HFF-Myc (cell line): ENCODE measurements around the gene FOSL1.

Experiments used
- DNase-seq: peaks from one replicate; pipeline ENCODE4 v3.0.0-alpha.2; 2011; ENCODE audit warnings: low read depth; ENCODE audit errors: extremely low read depth
- H3K4me3 ChIP-seq: replicated peaks from 2 replicates; pipeline ENCODE4 v1.5.1; 2011; ENCODE audit warnings: low read depth, mild to moderate bottlenecking, control low read depth, low read length
- TF ChIP-seq, protein P1 (sequence below): IDR thresholded peaks from 2 replicates; pipeline ENCODE4 v1.5.1; 2012; ENCODE audit warnings: mild to moderate bottlenecking, low read depth, low read length, control low read depth; ENCODE audit errors: missing control alignments

The FOSL1 gene

DNA sequence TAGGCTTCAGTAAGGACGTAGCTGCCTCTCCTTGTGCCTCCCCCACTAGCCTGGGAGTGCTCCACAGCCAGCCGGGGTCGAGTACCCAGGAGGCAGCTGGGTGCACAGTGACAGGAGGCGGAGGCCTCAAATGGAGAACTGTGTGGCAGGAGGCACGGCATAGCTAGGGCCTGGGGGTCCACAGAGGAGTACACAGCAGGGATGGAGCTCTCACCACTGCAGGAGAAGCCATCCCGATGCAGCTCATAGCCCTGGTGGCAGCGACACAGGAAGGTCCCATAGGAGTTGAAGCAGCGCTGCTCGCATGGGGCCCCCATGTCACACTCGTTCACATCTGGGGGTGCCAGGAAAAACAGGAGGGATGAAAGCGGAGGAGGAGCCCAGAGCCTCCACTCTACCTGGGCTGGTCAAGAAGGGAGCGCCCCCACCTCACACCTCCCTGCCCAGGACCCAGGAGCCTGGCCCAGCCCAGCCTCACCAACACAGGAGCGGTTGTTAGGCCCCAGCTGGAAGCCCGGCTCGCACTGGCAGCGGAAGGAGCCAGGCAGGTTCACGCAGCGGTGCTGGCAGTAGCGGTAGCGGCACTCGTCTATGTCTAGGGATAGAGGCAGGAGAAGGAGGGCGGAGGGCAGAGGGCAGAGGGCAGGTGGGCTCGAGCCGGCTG lies 30.4 kb downstream of the FOSL1 start:
- TF ChIP-seq, protein P1, sequence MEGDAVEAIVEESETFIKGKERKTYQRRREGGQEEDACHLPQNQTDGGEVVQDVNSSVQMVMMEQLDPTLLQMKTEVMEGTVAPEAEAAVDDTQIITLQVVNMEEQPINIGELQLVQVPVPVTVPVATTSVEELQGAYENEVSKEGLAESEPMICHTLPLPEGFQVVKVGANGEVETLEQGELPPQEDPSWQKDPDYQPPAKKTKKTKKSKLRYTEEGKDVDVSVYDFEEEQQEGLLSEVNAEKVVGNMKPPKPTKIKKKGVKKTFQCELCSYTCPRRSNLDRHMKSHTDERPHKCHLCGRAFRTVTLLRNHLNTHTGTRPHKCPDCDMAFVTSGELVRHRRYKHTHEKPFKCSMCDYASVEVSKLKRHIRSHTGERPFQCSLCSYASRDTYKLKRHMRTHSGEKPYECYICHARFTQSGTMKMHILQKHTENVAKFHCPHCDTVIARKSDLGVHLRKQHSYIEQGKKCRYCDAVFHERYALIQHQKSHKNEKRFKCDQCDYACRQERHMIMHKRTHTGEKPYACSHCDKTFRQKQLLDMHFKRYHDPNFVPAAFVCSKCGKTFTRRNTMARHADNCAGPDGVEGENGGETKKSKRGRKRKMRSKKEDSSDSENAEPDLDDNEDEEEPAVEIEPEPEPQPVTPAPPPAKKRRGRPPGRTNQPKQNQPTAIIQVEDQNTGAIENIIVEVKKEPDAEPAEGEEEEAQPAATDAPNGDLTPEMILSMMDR, result no peak
- H3K4me3 ChIP-seq, result no peak overlapping the region

DNA sequence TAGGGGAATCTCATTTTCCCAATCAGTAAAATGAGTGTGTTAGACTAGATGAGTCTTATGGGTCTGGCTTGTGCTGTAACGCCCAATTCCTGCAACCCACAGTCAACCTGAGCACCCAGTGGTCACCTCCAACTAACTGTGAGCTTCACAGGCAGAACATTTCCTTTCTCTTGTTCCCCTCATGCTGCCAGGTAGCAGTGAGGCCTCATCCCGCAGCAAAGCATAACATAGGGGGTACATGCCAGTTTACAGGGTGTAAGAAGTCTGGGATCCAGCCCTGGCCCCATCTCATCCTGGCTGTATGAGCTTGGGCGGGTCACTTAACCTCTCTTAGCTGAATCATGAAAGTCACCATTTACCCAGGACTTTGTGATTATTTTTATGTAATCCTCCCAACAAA lies 31.3 kb downstream of the FOSL1 start:
- no peak overlapping the region for H3K4me3 ChIP-seq
- DNase-seq, result no peak
- TF ChIP-seq, protein P1, result no peak

More for the DNA sequence above, 30.4 kb downstream of the FOSL1 start:
- no peak for DNase-seq

DNA sequence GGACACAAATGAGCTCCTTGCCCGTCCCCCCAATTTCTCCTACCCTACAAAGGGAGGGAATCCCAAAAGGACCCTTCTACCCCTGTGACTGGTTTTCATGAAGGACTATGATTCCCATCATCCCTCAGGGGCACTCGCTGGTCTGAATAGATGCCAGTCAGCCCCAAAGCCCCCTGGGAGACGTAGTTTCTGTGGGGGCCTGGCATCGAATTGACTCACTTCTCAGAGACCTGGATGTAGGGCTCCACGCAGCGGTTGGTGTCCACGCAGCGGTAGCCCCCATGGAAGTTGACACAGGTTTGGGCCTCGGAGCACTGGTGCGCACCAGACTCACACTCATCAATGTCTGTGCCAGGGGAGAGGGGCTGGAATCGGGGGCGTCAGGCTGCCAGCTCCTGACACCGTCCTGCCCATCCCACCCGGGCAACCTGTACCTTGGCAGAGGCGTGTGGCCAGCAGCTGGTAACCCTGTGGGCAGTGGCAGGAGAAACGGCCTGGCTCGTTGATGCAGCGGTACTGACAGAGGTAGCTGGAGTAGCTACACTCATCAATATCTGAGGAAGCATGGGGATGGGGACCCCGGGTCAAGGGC lies 32.0 kb downstream of the FOSL1 start:
- no peak for DNase-seq
- TF ChIP-seq, protein P1, result no peak

DNA sequence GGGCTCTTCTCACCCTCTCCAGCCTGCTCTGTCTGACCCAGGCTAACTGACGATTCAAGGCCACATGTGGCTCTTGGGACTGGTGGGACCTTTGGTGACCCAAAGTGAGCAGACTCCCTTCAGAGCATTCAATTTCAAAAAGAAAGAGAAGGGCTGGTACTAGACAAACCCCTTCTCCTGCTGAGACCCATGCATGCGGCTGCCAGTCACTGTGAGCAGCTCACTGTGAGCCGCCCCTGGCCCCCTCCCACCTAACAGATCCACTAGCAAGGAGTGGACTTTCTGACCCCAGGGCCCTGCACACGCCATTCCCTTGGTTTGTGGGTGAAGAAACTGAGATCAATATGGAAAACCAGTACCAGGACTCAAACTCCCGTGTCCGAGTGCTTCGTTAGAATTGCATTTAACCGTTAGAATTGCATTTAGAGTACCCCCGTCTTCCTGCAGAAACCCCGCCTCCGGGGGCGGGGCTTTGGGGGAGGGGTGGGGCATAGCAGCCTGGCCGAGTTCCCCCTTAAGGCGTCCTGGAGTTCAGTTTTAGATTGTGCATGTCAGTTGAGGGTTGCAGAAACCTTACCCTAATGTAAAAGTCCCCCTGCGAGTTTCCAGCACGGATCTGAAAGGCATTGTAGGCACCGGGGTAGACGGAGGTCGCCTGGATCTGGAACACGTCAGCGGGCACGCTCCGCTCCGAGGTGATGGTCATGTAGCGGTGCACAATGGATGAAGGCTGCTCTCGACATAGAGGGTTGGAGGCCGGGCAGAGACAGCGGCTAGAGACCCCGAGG lies 32.7 kb downstream of the FOSL1 start:
- TF ChIP-seq, protein P1, result no peak
- no peak for DNase-seq
- no peak overlapping the region for H3K4me3 ChIP-seq

More for the DNA sequence above, 32.0 kb downstream of the FOSL1 start:
- H3K4me3 ChIP-seq, result no peak overlapping the region

DNA sequence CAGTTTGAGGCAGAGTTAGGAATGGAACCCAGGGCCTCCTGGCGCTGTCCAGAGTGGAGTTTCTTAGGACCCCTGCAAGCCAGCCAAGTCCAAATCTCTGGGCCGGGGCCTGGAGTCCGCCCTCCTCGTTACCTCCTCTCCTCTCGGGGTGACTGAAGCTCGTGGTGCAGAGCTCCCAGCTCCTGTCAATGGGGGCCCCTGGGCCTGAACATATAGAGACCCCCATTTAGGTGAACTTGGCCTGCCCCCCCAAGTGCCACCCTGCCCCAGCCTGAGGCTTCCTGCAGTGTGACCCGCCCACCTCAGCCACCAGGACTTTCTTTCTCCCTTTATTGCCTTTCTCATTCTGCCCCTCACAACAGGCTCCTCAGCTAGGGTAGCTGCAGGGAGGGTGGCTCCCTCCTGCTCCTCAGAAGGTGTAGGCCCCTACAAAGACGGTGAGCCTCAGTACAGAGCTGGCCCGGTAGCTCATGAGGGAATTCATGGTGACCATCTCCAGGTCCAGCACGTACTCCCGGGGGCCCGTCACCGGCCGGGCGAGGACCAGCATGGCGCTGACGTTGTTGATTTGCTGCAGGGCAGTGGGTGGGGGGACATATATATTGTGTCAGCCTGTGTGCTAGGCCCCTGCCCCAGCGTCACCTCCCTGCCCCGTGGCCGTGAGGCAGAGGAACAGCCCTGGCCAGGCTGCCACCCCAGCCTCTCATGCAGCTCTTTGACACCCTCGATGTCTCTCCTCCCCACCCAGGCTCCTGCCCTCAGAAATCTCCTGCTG lies 33.5 kb downstream of the FOSL1 start:
- DNase-seq, result no peak
- TF ChIP-seq, protein P1, result no peak
- H3K4me3 ChIP-seq, result no peak overlapping the region

DNA sequence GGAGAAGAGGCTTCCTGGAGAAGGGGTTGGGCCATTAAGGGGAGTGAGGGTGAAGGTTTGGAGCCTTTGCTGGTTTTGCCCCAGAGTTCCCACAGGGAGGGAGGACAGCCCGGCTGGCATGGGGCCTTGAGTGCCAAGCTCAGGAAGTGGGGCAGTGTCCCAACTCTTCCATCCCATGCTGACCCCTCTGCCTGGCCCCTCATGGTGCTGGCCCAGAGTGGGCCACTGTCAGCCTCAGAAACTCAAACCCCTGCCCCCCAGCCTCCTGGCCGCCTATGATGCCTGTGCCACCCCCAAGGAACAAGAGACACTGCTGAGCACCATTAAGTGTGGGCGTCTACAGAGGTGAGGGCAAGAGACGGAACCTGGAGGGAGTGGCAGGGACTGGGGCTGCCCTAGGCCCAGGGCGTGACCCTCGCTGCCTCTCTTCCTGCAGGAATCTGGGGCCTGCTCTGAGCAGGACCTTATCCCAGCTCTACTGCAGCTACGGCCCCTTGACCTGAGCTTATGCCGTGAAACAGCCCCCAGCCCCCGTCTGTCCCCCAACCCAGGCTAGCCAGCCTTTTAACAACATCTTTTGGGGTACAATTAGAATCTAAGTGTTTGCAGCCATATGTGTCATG lies 34.5 kb downstream of the FOSL1 start:
- no peak overlapping the region for H3K4me3 ChIP-seq
- no peak for DNase-seq
- TF ChIP-seq, protein P1, result no peak
